Astrocyte (in vitro differentiated cells and primary cell): ENCODE results near the gene PRKAG2. TPM values are rescaled to one million over a fixed set of nuclear protein-coding genes. Genes with fewer than 3 reads are reported as not detected.

Experiments used
- DNase-seq: peaks from one replicate; pipeline ENCODE4 v3.0.0-alpha.2; 2010; ENCODE audit warnings: low read depth
- FAIRE-seq: peaks from 2 replicates; lab custom pipeline; 2011; peaks lifted over from hg19 to GRCh38; lab: Jason Lieb, UNC
- H2AFZ ChIP-seq: 2 replicates; pipeline ENCODE4 v1.6.0; 2012; ENCODE audit warnings: low read depth, low read length, inconsistent platforms
- H3K27ac ChIP-seq: 2 replicates; pipeline ENCODE4 v1.5.1; 2011; ENCODE audit warnings: low read depth, low read length, inconsistent platforms
- H3K27me3 ChIP-seq: 2 replicates; pipeline ENCODE4 v1.6.0; 2011; ENCODE audit warnings: low read length, inconsistent platforms; ENCODE audit not compliant: insufficient read depth
- H3K36me3 ChIP-seq: 2 replicates; pipeline ENCODE4 v1.5.1; 2011; ENCODE audit warnings: low read length, inconsistent platforms; ENCODE audit not compliant: insufficient read depth
- H3K4me1 ChIP-seq: 2 replicates; pipeline ENCODE4 v1.5.1; 2011; ENCODE audit warnings: low read length, inconsistent platforms; ENCODE audit not compliant: insufficient read depth
- H3K4me2 ChIP-seq: 2 replicates; pipeline ENCODE4 v1.6.0; 2012; ENCODE audit warnings: low read length, inconsistent platforms
- H3K4me3 ChIP-seq: 2 replicates; pipeline ENCODE4 v1.5.1; 2011; ENCODE audit warnings: low read depth, mild to moderate bottlenecking, low read length, inconsistent platforms; ENCODE audit not compliant: insufficient read depth
- H3K79me2 ChIP-seq: 2 replicates; pipeline ENCODE4 v1.6.0; 2012; ENCODE audit warnings: mild to moderate bottlenecking, low read length, inconsistent platforms; ENCODE audit not compliant: insufficient read depth
- H3K9ac ChIP-seq: 2 replicates; pipeline ENCODE4 v1.6.0; 2012; ENCODE audit warnings: mild to moderate bottlenecking, low read length, inconsistent platforms
- H3K9me3 ChIP-seq: 2 replicates; pipeline ENCODE4 v1.5.1; 2012; ENCODE audit warnings: low read depth, mild to moderate bottlenecking, low read length, inconsistent platforms; ENCODE audit not compliant: insufficient read depth
- H4K20me1 ChIP-seq: 2 replicates; pipeline ENCODE4 v1.6.0; 2012; ENCODE audit warnings: low read length, inconsistent platforms; ENCODE audit not compliant: insufficient read depth
- H3K27ac Mint-ChIP-seq: one replicate; pipeline ENCODE4 v1.8.0; 2021; ENCODE audit warnings: mild to moderate bottlenecking, mixed read lengths; ENCODE audit not compliant: unreplicated experiment
- H3K27me3 Mint-ChIP-seq: one replicate; pipeline ENCODE4 v1.8.0; 2021; ENCODE audit warnings: low read depth, mixed read lengths; ENCODE audit not compliant: unreplicated experiment
- H3K36me3 Mint-ChIP-seq: one replicate; pipeline ENCODE4 v1.8.0; 2021; ENCODE audit warnings: low read depth, mixed read lengths; ENCODE audit not compliant: unreplicated experiment
- H3K4me1 Mint-ChIP-seq: one replicate; pipeline ENCODE4 v1.8.0; 2021; ENCODE audit warnings: low read depth, mixed read lengths; ENCODE audit not compliant: unreplicated experiment
- H3K4me3 Mint-ChIP-seq: one replicate; pipeline ENCODE4 v1.8.0; 2021; ENCODE audit warnings: mild to moderate bottlenecking, moderate library complexity, mixed read lengths; ENCODE audit not compliant: unreplicated experiment
- H3K9me3 Mint-ChIP-seq: one replicate; pipeline ENCODE4 v1.8.0; 2021; ENCODE audit warnings: mild to moderate bottlenecking, mixed read lengths; ENCODE audit not compliant: unreplicated experiment
- CTCF ChIP-seq: IDR thresholded peaks from 2 replicates; pipeline ENCODE4 v1.5.1; 2011; ENCODE audit warnings: low read depth, mild to moderate bottlenecking, inconsistent platforms, low read length, moderate library complexity; ENCODE audit not compliant: insufficient read depth
- EZH2 ChIP-seq: IDR thresholded peaks from 2 replicates; pipeline ENCODE4 v1.6.1; 2012; ENCODE audit warnings: mild to moderate bottlenecking, low read length, inconsistent platforms; ENCODE audit not compliant: insufficient read depth
- total RNA-seq: library from RNA; stranded (reverse); gene quantifications from 2 replicates; pipeline ENCODE4 v1.2.1, GENCODE V29; 2021

PRKAG2 gene
- total RNA-seq, 1 donor from 2014 or later = 40.7 TPM

GRCh38 chr7:151740081-151740851 is 136.6 kb downstream of the PRKAG2 start:
- Mint-ChIP-seq H3K9me3 (peaks cover 2% of the 10 kb centered on the region), H3K27me3 (no peaks in the 10 kb centered on the region), H3K27ac (no peak overlapping the region), H3K4me3 (no peak overlapping the region), H3K36me3 (peaks cover 4% of the 10 kb centered on the region), H3K4me1 (peaks cover 26% of the 10 kb centered on the region)
- Histone ChIP-seq H3K4me3 (no peak overlapping the region), H4K20me1 (no peaks in the 10 kb centered on the region), H3K27me3 (no peaks in the 10 kb centered on the region), H3K4me1 (peaks cover 49% of the 10 kb centered on the region), H3K27ac (peak overlapping the region; percentile 5), H3K4me2 (peak overlapping the region; percentile 52), H2AFZ (peak overlapping the region; percentile 4), H3K9me3 (no peaks in the 10 kb centered on the region), H3K36me3 (no peaks in the 10 kb centered on the region), H3K79me2 (no peaks in the 10 kb centered on the region), H3K9ac (peak overlapping the region; percentile 38)
- DNase-seq (peak; percentile 35), FAIRE-seq (no peak)
- TF ChIP-seq CTCF = no peak
- TF ChIP-seq EZH2 = no peak

GRCh38 chr7:151738925-151739324 is 138.0 kb downstream of the PRKAG2 start:
- DNase-seq = no peak
- no peak overlapping the region for H3K27ac Mint-ChIP-seq
- H3K36me3 ChIP-seq = no peaks in the 10 kb centered on the region

More at GRCh38 chr7:151738925-151739324, 138.0 kb downstream of the PRKAG2 start:
- Mint-ChIP-seq H3K27me3 (no peaks in the 10 kb centered on the region), H3K4me3 (no peak overlapping the region), H3K36me3 (peaks cover 4% of the 10 kb centered on the region), H3K4me1 (peaks cover 27% of the 10 kb centered on the region), H3K9me3 (peaks cover 2% of the 10 kb centered on the region)
- no peak for FAIRE-seq
- no peak overlapping the region for H2AFZ ChIP-seq
- no peak overlapping the region for H3K9ac ChIP-seq
- TF ChIP-seq CTCF (no peak), EZH2 (no peak)
- no peaks in the 10 kb centered on the region for H4K20me1 ChIP-seq
- H3K79me2 ChIP-seq = no peaks in the 10 kb centered on the region
- no peaks in the 10 kb centered on the region for H3K27me3 ChIP-seq
- no peak overlapping the region for H3K4me3 ChIP-seq
- no peak overlapping the region for H3K27ac ChIP-seq
- H3K9me3 ChIP-seq = no peaks in the 10 kb centered on the region
- peaks cover 43% of the 10 kb centered on the region for H3K4me1 ChIP-seq
- no peak overlapping the region for H3K4me2 ChIP-seq
